Suprapubic skin (tissue), 4 donors: ENCODE measurements around the gene MNAT1.

Source experiments
- EP300 ChIP-seq: sonication (generic); formaldehyde crosslinking; IDR thresholded peaks from one replicate; pipeline ENCODE4 v1.6.1; 2017; ENCODE audit warnings: antibody characterized with exemption
- POLR2AphosphoS5 ChIP-seq, 3 donors: sonication (generic); formaldehyde crosslinking; IDR thresholded peaks; one replicate each; pipeline ENCODE4 v1.6.1; 2017; ENCODE audit warnings: antibody characterized with exemption in 3 of 3

DNA sequence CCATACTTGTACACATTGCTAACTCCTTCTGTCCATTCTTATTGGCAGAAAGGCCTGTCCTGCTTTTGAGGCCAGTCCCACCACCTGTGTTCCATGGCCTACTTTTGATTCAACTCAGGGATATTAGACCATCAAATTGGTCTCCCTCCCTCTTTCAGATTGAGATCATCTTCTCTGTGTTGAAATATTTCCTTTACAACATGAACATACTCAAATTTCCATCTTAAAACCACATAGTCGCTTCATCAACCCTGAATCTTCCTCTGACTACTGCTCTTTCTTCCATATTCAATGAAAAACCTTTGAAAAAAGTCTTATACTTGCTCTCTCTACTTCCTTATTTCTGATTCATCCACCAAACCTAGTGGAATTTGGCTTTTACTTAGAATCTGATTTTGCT lies 211.4 kb downstream of the MNAT1 start:
- TF ChIP-seq POLR2AphosphoS5 (IDR thresholded peaks at IDR 0.05) (no peak), EP300 (no peak)
